ENCODE measurements around the gene DTNBP1.

The DTNBP1 gene

DNA sequence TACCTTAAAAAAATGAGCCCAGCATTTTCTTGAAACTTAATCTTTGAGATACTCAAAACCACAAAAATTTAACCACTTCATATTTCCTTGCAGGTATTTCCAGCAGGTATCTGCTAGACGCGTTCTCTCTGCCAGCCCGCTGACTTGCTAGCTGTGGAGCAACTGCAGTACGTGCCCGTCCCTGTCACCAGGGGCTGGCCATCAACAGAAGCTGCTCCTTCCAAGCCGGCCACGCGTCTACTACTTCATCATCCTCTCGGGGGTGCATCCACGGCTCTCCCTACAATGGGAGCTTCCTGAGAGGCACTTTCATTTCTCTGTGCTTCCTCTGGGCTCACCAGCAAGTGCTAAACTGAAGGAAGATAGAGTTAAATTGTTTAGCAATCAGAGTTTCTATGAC is 132.4 kb downstream of the DTNBP1 start:
- DNase-seq = no peak

DNA sequence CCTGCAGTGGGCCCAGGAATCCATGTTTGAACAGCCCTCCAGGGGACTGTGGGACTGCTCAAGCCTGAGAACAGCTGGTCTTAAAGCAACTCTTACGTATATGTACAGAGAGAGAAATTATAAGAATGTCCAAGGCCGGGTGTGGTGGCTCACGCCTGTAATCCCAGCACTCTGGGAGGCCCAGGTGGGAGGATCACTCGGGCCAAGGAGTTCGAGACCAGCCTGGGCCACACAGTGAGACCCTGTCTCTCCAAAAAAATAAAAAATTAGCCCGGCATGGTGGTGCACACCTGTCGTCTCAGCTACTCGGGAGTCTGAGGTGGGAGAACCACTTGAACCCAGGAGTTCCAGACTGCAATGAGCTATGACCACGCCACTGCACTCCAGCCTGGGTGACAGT is 134.0 kb downstream of the DTNBP1 start:
- no peak for DNase-seq

GRCh38 chr6:15527838-15528617 is 134.8 kb downstream of the DTNBP1 start:
- DNase-seq = no peak

DNA sequence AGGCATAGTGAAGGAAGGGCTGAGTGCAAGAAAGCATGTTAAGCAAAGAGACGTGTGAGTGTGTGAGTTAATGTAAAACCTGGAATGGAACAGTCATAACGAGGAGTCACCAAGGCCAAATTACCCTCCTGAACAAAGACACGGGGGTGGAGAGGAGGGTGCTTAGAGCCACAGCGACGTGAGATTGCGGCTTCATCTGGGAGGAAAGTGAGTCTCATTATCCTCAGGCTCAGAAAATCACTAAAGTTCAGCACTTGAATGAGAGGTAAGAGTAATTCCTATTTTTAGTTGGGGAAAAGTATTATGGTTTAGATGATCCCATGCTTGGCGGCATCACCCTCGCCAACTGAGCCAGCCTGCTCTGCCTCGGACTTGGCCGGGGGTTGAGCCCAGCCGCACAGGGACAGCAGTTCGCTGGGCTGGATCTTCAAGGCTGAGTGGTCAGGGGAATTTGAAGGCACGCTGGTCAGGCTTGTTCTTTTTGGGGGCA is 136.6 kb downstream of the DTNBP1 start:
- DNase-seq = no peak

DNA sequence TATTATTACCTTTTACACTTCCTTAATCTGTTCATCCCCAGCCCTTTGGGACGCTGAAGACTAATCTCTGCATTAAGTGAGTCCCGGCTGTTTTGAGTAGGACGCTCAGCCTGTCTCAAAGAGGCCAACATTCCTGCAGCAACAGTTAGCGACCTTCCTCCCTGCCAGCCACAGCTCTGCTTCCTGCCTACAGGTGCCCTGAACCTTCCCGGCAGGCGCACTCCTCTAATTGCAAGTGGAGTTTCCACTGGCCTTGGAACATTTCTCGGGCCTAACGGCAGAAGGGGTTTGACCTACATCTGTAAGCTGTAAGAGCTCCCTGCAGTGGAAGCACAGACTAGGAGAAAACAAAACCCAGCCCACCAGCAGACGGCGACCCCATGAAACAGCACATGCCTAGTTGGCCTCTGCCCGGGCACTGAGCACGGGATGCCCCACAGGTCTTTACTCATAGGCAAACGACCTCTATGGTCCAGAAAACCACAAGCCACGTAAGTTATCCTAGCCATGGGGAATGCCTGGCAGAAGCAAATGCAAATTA is 137.9 kb downstream of the DTNBP1 start:
- no peak for DNase-seq

DNA sequence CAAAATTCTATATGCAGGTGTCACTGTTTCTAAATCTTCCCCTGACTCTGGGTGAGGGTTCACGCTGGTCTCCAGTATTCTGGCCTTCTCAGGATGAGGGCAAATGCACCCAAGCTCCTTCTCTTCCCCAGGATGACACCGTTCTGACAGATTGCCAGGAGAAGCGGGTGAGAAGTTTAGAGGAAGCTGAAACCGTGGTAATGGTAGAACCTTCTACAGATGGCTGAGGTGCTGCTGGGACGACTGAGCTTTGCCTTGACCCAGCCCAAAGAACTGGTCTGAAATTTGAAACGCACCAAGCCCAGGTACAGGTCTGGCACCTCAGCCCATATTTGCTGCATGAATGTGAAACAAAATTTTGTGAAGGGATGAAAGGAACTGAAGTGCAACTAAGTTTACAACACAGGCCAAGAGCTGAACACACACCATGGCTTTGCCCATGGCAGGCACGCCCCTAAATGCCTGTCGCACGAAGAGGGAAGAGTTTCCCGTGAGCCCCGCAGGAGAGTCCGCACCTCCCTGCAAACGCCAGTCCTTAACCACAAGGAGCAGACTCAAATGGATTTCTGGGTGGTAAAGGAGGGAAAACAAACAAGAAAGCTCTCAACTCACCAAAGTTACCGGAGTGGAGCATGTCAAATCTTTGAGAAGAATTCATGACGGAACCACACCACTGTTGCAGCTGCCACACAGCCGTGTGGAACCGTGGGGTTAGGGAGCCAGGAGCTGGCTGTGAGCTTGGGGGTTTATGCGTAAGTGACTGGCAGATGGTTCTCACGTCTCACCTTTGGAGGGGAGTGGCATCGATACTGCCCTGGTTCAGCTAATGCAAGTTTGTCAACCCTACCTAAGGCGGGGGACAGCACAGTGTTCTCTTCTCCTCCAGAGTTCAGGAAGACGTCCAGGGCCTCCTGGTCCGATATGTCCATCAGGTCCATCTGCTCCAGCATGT is 138.9 kb downstream of the DTNBP1 start:
- DNase-seq = no peak

GRCh38 chr6:15522856-15523529 is 139.8 kb downstream of the DTNBP1 start:
- DNase-seq = no peak

GRCh38 chr6:15522427-15522826 is 140.4 kb downstream of the DTNBP1 start:
- no peak for DNase-seq

DNA sequence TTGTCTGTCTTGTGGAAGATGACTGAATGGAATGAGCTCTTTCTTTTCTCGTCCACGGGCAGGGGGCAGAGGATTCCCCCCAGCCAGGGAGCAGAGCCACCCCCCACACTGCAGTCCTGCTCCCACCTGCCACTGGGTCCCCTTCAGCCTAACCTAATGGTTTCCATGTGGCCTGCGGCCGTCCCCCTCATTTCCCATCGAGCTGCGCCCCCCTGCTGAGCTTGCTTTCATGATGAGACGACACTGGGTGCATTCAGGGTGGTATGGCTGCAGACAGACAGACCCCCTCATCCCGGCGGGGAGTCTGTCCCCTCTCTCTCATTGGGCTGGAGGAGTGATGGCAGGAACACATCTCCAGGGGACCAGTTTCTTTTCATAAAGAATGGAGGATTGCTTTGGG is 140.8 kb downstream of the DTNBP1 start:
- no peak for DNase-seq

GRCh38 chr6:15521582-15521981 is 141.2 kb downstream of the DTNBP1 start:
- no peak for DNase-seq

DNA sequence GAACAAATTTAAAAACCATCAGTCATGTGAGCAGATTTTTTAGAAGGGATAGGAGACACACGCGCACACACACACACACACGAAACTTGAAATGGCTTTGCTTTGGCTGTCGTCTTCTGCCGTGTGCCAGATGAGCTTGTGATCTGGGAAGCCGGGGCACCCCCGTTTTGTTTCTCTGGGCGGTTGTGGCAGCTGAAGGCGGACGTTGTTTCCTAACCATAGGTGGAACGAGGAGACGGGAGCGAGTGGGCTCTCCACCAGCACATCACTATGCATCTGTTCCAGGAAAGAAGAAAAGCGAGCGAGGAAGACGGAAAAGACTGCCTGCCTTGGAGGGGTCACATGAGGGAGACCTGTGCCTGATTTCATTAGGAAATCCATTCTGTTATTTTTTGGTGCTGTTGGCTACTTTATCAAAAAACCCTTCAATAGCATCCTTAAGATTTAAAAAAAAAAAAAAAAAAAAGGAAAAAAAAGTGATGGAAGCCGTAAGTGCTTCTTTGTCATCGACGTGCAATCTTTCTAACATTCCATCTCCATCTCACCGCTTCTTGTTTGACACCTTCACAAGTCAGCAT is 142.1 kb downstream of the DTNBP1 start:
- DNase-seq = no peak

DNA sequence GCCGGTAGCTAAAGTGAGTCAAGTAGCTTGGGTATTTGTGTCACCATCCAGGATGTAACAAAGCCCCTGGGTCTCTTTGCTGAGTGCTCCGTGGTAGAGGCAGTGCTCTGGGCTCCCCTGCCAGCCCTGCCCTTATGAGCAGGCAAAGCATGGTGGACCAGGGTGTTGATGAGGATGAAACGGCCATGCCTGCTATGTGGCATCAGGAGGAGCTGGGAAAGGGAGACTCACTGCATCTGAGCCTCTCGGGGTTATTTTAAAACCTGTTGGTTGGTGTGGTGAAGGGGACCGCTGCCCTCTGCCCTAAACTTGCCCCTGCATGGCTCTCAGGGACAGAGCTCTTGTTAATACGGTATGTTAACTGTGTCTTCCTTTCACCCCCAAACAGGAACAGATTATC is 143.1 kb downstream of the DTNBP1 start:
- no peak for DNase-seq

DNA sequence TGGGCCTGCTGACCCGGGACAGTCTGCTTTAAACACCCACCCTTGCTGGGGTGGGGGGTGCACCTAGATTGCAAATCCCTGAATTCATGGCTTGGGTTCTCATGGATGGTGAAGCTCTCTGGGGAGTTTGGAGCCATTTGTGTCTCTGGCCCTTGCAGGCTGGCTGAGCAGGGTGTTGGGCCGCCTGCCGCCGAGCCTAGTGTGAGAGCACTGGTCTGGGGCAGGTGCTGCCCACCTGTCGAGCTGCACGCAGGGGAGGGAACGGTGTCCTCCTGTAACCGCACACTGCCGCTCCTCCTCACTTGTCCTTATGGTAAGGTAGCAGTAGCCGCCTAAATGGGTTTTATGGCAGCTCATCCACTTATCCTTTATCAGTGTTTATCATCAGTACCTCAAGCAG is 143.9 kb downstream of the DTNBP1 start:
- no peak for DNase-seq

DNA sequence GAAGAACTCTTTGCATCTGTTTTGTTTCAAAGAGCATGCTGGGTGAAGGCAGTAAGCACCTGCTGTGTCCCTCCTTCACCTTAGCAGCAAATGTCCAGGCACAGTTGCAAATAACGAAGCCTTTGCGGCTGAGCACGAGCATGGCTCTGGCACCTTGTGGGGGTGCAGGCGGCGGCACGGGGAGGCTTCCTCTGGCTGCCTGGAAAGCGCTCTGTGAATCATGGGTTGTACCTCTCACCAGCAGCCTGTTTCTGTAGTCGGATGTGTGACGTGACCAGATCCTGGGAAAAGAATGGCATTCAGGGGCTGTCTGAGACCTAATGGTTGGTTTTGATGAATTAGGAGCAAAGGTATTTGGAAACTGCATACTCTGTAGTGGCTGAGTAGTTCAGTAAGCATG is 144.8 kb downstream of the DTNBP1 start:
- no peak for DNase-seq

- DNase-seq = no peak
Observed at GRCh38 chr6:15517600-15517999, 145.2 kb downstream of the DTNBP1 start.

DNA sequence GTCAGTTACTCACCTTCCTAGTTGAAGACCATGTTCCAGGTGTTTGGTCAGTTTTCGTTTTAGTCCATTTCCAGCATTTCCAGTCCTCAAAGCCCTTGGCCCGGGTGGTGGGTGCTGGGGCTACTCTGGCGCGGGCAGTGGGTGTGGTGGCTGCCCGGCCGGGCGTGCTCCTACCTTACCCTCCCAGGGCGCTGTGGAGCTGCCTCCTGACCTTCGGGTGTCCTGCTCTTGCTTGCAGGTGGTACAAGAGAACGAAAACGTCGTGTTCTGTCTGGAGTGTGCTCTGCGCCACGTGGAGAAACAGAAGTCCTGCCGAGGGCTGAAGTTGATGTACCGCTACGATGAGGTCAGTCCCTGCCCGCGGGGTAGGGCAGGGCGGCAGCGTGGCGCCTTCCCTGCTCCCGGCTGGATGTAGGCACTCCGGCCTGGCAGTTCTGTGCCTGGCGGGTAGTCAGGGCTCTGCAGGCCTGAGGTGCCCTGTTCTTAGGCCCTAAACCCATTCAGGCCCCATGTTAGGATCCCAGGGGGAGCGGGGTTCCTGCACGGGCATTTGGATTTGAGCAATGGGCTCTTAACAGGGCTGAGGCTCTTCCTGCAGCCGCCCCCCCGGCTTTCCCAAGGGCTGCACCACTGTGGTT is 145.8 kb downstream of the DTNBP1 start:
- no peak for DNase-seq

- no peak for DNase-seq
Observed at GRCh38 chr6:15516378-15516777, 146.4 kb downstream of the DTNBP1 start.

- DNase-seq = no peak
Observed at GRCh38 chr6:15515660-15516375, 147.0 kb downstream of the DTNBP1 start.

- DNase-seq = no peak
Observed at GRCh38 chr6:15515226-15515625, 147.6 kb downstream of the DTNBP1 start.

- DNase-seq = no peak
Observed at GRCh38 chr6:15513801-15514711, 148.8 kb downstream of the DTNBP1 start.
